ENCODE results near the gene FAM53B.

Gene FAM53B

GRCh38 chr10:124640056-124640455, 104.1 kb downstream of the FAM53B start:
- TF ChIP-seq GATA2 (IDR thresholded peaks at IDR 0.05; ENCODE audit: low read depth, low read length) (no peak), GATA3 (IDR thresholded peaks at IDR 0.05; ENCODE audit: low read depth, low read length) (no peak)

- TF ChIP-seq GATA2 (IDR thresholded peaks at IDR 0.05; ENCODE audit: low read depth, low read length), result no peak
- no peak for TF ChIP-seq GATA3 (IDR thresholded peaks at IDR 0.05; ENCODE audit: low read depth, low read length)
Observed at GRCh38 chr10:124639646-124640045, 104.5 kb downstream of the FAM53B start.

DNA sequence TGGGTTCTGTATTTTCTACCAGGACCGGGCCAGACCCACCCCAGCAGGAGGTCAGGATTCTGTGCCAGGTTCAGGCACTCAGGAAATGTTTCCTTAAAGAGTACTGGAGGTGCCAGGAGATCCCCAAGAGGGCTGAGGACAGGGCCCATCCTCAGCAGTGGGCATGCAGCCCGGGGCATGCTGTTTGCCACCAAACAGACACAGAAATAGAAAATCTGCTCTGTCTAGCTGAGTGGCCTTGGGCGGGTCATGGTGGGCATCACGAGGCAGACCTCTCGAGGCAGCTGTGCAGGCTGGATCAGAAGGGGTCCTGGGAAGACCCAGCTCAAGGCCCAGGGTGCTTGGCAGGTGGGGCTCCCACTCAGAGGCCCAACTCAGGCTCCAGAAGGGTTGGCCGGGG, 105.0 kb downstream of the FAM53B start:
- TF ChIP-seq GATA2 (IDR thresholded peaks at IDR 0.05; ENCODE audit: low read depth, low read length) (no peak), GATA3 (IDR thresholded peaks at IDR 0.05; ENCODE audit: low read depth, low read length) (no peak)

DNA sequence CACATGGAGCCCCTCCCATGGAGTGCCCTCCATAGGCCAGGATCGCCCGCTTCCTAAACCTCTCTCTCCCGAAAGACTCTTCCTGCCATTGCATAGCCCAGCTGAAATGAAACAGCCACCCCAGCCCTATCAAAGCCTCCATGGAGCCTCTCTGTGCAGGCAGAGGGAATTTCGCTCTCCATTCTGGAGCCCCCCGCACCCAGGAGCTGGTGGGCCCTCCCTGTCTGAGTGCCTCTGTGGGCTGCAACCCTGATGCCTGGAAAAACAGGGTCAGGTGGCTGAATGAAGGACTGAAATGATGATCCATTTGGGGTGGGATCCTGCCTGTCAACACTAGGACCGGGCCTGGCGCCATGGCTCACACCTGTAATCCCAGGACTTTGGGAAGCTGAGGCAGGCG, 106.4 kb downstream of the FAM53B start:
- TF ChIP-seq GATA2 (IDR thresholded peaks at IDR 0.05; ENCODE audit: low read depth, low read length), result no peak

- TF ChIP-seq GATA2 (IDR thresholded peaks at IDR 0.05; ENCODE audit: low read depth, low read length) (no peak), GATA3 (IDR thresholded peaks at IDR 0.05; ENCODE audit: low read depth, low read length) (no peak)
Observed at GRCh38 chr10:124637091-124637700, 107.0 kb downstream of the FAM53B start.

GRCh38 chr10:124636271-124636995, 107.7 kb downstream of the FAM53B start:
- TF ChIP-seq GATA2 (IDR thresholded peaks at IDR 0.05; ENCODE audit: low read depth, low read length) (no peak), GATA3 (IDR thresholded peaks at IDR 0.05; ENCODE audit: low read depth, low read length) (no peak)

GRCh38 chr10:124632566-124632965, 111.6 kb downstream of the FAM53B start:
- TF ChIP-seq GATA3 (IDR thresholded peaks at IDR 0.05; ENCODE audit: low read depth, low read length) (no peak), GATA2 (IDR thresholded peaks at IDR 0.05; ENCODE audit: low read depth, low read length) (no peak)

- TF ChIP-seq GATA3 (IDR thresholded peaks at IDR 0.05; ENCODE audit: low read depth, low read length) (no peak), GATA2 (IDR thresholded peaks at IDR 0.05; ENCODE audit: low read depth, low read length) (no peak)
Observed at GRCh38 chr10:124632064-124632531, 112.1 kb downstream of the FAM53B start.

DNA sequence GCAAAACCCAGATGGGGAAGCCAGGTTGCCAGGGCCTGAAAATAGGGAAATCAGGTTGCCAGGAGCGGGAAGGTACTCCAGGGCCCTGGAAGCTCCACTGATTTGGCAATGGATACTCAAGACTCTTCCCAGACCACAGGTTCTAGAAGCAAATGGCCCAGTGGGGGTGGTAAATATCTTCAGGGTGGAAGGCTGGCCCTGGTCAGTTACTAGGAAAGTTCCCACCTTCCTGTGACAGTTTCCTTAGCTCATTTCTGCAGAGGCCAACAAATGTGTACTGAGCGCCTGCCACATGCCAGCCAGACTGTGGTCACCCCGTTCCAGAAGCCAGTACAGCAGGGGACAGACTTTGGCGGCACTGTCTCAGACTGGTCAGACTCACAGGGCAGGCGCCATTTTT, 113.6 kb downstream of the FAM53B start:
- TF ChIP-seq GATA2 (IDR thresholded peaks at IDR 0.05; ENCODE audit: low read depth, low read length) (no peak), GATA3 (IDR thresholded peaks at IDR 0.05; ENCODE audit: low read depth, low read length) (no peak)

GRCh38 chr10:124629842-124630241, 114.3 kb downstream of the FAM53B start:
- TF ChIP-seq GATA3 (IDR thresholded peaks at IDR 0.05; ENCODE audit: low read depth, low read length), result no peak
- TF ChIP-seq GATA2 (IDR thresholded peaks at IDR 0.05; ENCODE audit: low read depth, low read length), result no peak

DNA sequence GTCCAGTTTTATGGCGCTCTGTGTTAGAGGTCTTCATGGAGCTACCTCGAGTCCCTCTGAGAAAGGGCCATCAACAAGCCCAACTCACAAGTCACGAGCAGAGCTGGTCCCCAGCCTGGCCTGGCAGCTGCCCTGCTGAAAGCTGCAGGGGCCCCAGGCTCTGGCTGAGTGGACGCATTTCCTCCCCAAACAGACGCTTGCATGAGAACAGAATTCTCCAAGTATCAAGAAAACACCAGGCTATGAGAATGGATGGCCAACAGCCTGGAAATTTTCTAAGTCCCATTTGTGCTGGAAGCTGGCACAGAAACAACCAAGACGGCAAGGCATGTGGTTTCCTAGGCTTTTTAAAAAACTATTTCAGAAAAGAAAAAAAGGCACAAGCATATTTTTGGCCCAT, 114.8 kb downstream of the FAM53B start:
- TF ChIP-seq GATA2 (IDR thresholded peaks at IDR 0.05; ENCODE audit: low read depth, low read length) (no peak), GATA3 (IDR thresholded peaks at IDR 0.05; ENCODE audit: low read depth, low read length) (no peak)

- no peak for TF ChIP-seq GATA2 (IDR thresholded peaks at IDR 0.05; ENCODE audit: low read depth, low read length)
- TF ChIP-seq GATA3 (IDR thresholded peaks at IDR 0.05; ENCODE audit: low read depth, low read length), result no peak
Observed at GRCh38 chr10:124628676-124629021, 115.5 kb downstream of the FAM53B start.

GRCh38 chr10:124627866-124628675, 116.1 kb downstream of the FAM53B start:
- no peak for TF ChIP-seq GATA3 (IDR thresholded peaks at IDR 0.05; ENCODE audit: low read depth, low read length)
- no peak for TF ChIP-seq GATA2 (IDR thresholded peaks at IDR 0.05; ENCODE audit: low read depth, low read length)

GRCh38 chr10:124626759-124627380, 117.3 kb downstream of the FAM53B start:
- TF ChIP-seq GATA2 (IDR thresholded peaks at IDR 0.05; ENCODE audit: low read depth, low read length), result no peak
- no peak for TF ChIP-seq GATA3 (IDR thresholded peaks at IDR 0.05; ENCODE audit: low read depth, low read length)

All from SH-SY5Y (cell line).